GM20000 (cell line): Measurements from ENCODE around the gene PDE4A.
"Not testable (repeated sequence)": the region's sequence is repeated elsewhere in the genome, so short reads cannot be mapped to it uniquely, and the experiment has no call there.

Source experiments
- DNase-seq: peaks from one replicate; pipeline ENCODE4 v3.0.0; 2012; ENCODE audit warnings: low spot score
- TF ChIP-seq, protein P1 (sequence below): IDR thresholded peaks from 2 replicates; pipeline ENCODE4 v1.5.1; 2012; ENCODE audit warnings: mild to moderate bottlenecking, control low read depth; ENCODE audit errors: extremely low read depth, missing control alignments

Gene PDE4A

GRCh38 chr19:10450191-10450852, 30.0 kb downstream of the PDE4A start:
- TF ChIP-seq, protein P1, sequence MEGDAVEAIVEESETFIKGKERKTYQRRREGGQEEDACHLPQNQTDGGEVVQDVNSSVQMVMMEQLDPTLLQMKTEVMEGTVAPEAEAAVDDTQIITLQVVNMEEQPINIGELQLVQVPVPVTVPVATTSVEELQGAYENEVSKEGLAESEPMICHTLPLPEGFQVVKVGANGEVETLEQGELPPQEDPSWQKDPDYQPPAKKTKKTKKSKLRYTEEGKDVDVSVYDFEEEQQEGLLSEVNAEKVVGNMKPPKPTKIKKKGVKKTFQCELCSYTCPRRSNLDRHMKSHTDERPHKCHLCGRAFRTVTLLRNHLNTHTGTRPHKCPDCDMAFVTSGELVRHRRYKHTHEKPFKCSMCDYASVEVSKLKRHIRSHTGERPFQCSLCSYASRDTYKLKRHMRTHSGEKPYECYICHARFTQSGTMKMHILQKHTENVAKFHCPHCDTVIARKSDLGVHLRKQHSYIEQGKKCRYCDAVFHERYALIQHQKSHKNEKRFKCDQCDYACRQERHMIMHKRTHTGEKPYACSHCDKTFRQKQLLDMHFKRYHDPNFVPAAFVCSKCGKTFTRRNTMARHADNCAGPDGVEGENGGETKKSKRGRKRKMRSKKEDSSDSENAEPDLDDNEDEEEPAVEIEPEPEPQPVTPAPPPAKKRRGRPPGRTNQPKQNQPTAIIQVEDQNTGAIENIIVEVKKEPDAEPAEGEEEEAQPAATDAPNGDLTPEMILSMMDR = no peak
- DNase-seq = no peak

GRCh38 chr19:10450853-10451609, 30.7 kb downstream of the PDE4A start:
- DNase-seq = no peak
- TF ChIP-seq, protein P1 = no peak

GRCh38 chr19:10452726-10453618, 32.6 kb downstream of the PDE4A start:
- TF ChIP-seq, protein P1 = no peak
- no peak for DNase-seq

GRCh38 chr19:10453852-10454251, 33.5 kb downstream of the PDE4A start:
- TF ChIP-seq, protein P1 = no peak
- no peak for DNase-seq

GRCh38 chr19:10454267-10454666, 33.9 kb downstream of the PDE4A start:
- no peak for DNase-seq
- TF ChIP-seq, protein P1 = no peak

GRCh38 chr19:10458733-10459132, 38.4 kb downstream of the PDE4A start:
- DNase-seq = not testable (repeated sequence)

GRCh38 chr19:10460714-10461046, 40.3 kb downstream of the PDE4A start:
- no peak for DNase-seq
- TF ChIP-seq, protein P1 = no peak
